GM12801 (cell line): ENCODE results near the gene ABCC2.

Source experiments
- TF ChIP-seq, protein P1 (sequence below): IDR thresholded peaks from one replicate; pipeline ENCODE4 v1.5.1; 2011; ENCODE audit warnings: control low read depth; ENCODE audit not compliant: insufficient read length; ENCODE audit errors: extremely low read depth

ABCC2 gene

DNA sequence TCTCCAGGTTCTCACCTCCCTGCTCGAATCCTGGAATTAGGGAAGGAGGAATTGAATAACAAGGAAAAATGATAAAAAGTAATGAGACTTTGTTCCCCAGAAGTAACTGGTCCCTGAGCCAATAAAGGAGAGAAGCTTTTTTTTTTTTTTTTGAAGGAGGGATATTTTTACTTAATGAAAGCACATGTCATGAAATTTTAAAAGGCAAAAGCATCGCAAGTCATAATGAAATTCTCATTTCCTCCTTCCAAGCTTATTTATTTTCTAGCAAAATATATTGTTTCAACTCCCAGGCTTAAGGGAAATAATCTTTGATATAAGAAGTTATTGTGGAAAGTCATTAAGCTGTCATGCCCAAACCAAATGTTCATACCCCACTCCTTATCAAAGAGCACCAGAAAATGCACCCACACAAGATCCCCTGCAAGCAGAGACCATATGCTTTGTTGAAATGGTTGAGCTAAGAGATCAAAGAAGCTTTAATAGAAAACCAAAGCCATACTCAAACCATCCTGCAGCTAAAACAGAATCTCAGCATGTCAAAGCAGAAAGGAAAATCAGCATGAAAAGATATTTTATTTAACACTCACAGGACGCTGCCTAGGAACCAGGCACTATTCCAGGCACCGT, 16.7 kb upstream of the ABCC2 start:
- TF ChIP-seq, protein P1, sequence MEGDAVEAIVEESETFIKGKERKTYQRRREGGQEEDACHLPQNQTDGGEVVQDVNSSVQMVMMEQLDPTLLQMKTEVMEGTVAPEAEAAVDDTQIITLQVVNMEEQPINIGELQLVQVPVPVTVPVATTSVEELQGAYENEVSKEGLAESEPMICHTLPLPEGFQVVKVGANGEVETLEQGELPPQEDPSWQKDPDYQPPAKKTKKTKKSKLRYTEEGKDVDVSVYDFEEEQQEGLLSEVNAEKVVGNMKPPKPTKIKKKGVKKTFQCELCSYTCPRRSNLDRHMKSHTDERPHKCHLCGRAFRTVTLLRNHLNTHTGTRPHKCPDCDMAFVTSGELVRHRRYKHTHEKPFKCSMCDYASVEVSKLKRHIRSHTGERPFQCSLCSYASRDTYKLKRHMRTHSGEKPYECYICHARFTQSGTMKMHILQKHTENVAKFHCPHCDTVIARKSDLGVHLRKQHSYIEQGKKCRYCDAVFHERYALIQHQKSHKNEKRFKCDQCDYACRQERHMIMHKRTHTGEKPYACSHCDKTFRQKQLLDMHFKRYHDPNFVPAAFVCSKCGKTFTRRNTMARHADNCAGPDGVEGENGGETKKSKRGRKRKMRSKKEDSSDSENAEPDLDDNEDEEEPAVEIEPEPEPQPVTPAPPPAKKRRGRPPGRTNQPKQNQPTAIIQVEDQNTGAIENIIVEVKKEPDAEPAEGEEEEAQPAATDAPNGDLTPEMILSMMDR = no peak

GRCh38 chr10:99766302-99766681, 16.1 kb upstream of the ABCC2 start:
- TF ChIP-seq, protein P1 = no peak

GRCh38 chr10:99767901-99768300, 14.5 kb upstream of the ABCC2 start:
- TF ChIP-seq, protein P1 = no peak

- TF ChIP-seq, protein P1 = no peak
Observed at GRCh38 chr10:99768556-99768955, 13.9 kb upstream of the ABCC2 start.

- TF ChIP-seq, protein P1 = no peak
Observed at GRCh38 chr10:99769706-99770105, 12.7 kb upstream of the ABCC2 start.

GRCh38 chr10:99770408-99771045, 11.9 kb upstream of the ABCC2 start:
- TF ChIP-seq, protein P1 = no peak

DNA sequence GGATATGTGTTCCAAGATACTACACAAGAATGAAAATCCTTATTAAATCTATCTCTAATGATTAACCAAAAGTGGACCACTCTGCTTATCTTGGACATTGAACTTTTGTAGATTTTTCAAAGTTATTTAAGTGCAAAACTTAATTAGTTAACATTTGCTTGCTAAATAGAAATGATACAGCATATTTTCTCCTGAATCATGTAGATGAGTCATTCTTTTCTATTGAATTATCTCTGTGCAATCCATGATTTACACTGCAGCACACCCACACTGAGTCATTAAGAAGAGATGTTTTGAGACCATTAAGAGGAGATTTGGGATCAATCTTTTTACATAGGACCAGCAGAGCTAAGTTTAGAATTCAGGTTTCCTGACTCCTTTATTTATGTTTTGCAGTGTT, 6.6 kb upstream of the ABCC2 start:
- TF ChIP-seq, protein P1 = no peak
